C4-2B (cell line): ENCODE data around the gene SMPD3.

ENCODE experiments used
- H3K27ac ChIP-seq: fragments of 450-650 bp; 2 replicates; pipeline ENCODE4 v1.5.1; 2017
- CTCF ChIP-seq: fragments of 450-650 bp; conservative IDR thresholded peaks from 2 replicates; pipeline ENCODE4 v1.5.1; 2017; ENCODE audit warnings: mild to moderate bottlenecking
- ZFX ChIP-seq: fragments of 450-650 bp; IDR thresholded peaks from 2 replicates; pipeline ENCODE4 v1.6.1; 2017

Gene SMPD3

GRCh38 chr16:68361485-68361884, 86.8 kb downstream of the SMPD3 start:
- no peak for TF ChIP-seq ZFX
- no peak for TF ChIP-seq CTCF
- H3K27ac ChIP-seq = no peak overlapping the region

- TF ChIP-seq CTCF (no peak), ZFX (no peak)
- no peak overlapping the region for H3K27ac ChIP-seq
Observed at GRCh38 chr16:68360956-68361355, 87.4 kb downstream of the SMPD3 start.

GRCh38 chr16:68360547-68360946, 87.8 kb downstream of the SMPD3 start:
- TF ChIP-seq CTCF = no peak
- no peak for TF ChIP-seq ZFX
- H3K27ac ChIP-seq = no peak overlapping the region

GRCh38 chr16:68359398-68360191, 88.7 kb downstream of the SMPD3 start:
- TF ChIP-seq ZFX (no peak), CTCF (no peak)
- H3K27ac ChIP-seq = no peak overlapping the region

GRCh38 chr16:68358951-68359350, 89.4 kb downstream of the SMPD3 start:
- no peak overlapping the region for H3K27ac ChIP-seq
- TF ChIP-seq ZFX (no peak), CTCF (no peak)

- H3K27ac ChIP-seq = no peak overlapping the region
- TF ChIP-seq CTCF (no peak), ZFX (no peak)
Observed at GRCh38 chr16:68357923-68358322, 90.4 kb downstream of the SMPD3 start.

- no peak for TF ChIP-seq CTCF
- no peak overlapping the region for H3K27ac ChIP-seq
Observed at GRCh38 chr16:68357521-68357922, 90.8 kb downstream of the SMPD3 start.
